Panc1 (cell line): Measurements from ENCODE around the gene PRPF19. TPM values are rescaled to one million over a fixed set of nuclear protein-coding genes. Genes with fewer than 3 reads are reported as not detected.
"Not testable (repeated sequence)": the region's sequence is repeated elsewhere in the genome, so short reads cannot be mapped to it uniquely, and the experiment has no call there.

ENCODE experiments used
- ATAC-seq: fragments of 200-7000 bp; cut with Tn5 transposase; 2 replicates; pipeline ENCODE4 v1.9.1; 2020; ENCODE audit warnings: mild to moderate bottlenecking, moderate library complexity
- BruUV-seq: library from RNA; stranded (reverse); fragments of 400-500 nt; replicated peaks from 2 replicates; lab custom pipeline; 2021; lab: Mats Ljungman, UMichigan
- CTCF ChIA-PET: fragments of 300-600 bp; sonication (Branson Sonifier 250); formaldehyde crosslinking; loops from one replicate; lab custom pipeline; 2022; ENCODE audit warnings: antibody characterized with exemption; lab: Charles Lee
- POLR2A ChIA-PET: fragments of 300-600 bp; sonication (Branson Sonifier 250); formaldehyde crosslinking; loops from one replicate; lab custom pipeline; 2022; ENCODE audit warnings: antibody characterized with exemption; lab: Charles Lee
- DNase-seq: peaks from one replicate; pipeline ENCODE4 v3.0.0-alpha.2; 2010; ENCODE audit warnings: low read depth, low spot score
- H3K27ac ChIP-seq: 2 replicates; pipeline ENCODE4 v1.5.1; 2011; ENCODE audit warnings: mild to moderate bottlenecking, low read length, inconsistent platforms
- H3K27me3 ChIP-seq: fragments of 200-500 bp; sonication (Bioruptor generic); 2 replicates; pipeline ENCODE4 v1.6.0; 2014; ENCODE audit warnings: low read length, inconsistent platforms; ENCODE audit not compliant: control insufficient read depth, insufficient read depth
- H3K36me3 ChIP-seq: fragments of 200-500 bp; sonication (Bioruptor generic); 2 replicates; pipeline ENCODE4 v1.5.1; 2014; ENCODE audit warnings: inconsistent platforms, mild to moderate bottlenecking, low read length, moderate library complexity; ENCODE audit not compliant: control insufficient read depth, insufficient read depth
- H3K4me1 ChIP-seq: 2 replicates; pipeline ENCODE4 v1.5.1; 2011; ENCODE audit warnings: inconsistent platforms, mild to moderate bottlenecking, low read length, moderate library complexity; ENCODE audit not compliant: control insufficient read depth, insufficient read depth
- H3K4me3 ChIP-seq, 2 experiments: 2 replicates each; pipeline ENCODE4 v1.5.1; 2011 to 2012; ENCODE audit warnings: low read depth in 2 of 2, low read length in 2 of 2, mild to moderate bottlenecking in 2 of 2, inconsistent platforms in 1 of 2, moderate library complexity in 1 of 2
- H3K9me3 ChIP-seq: fragments of 200-500 bp; sonication (Bioruptor generic); 2 replicates; pipeline ENCODE4 v1.5.1; 2014; ENCODE audit warnings: low read depth, mild to moderate bottlenecking, inconsistent platforms, low read length, moderate library complexity; ENCODE audit not compliant: control insufficient read depth, insufficient read depth
- CTCF ChIP-seq: fragments of 450-650 bp; IDR thresholded peaks from 2 replicates; pipeline ENCODE4 v1.5.1; 2017; ENCODE audit warnings: mild to moderate bottlenecking
- POLR2AphosphoS5 ChIP-seq: IDR thresholded peaks from 2 replicates; pipeline ENCODE4 v1.6.1; 2012; ENCODE audit warnings: mild to moderate bottlenecking, low read depth, low read length, moderate library complexity
- REST ChIP-seq, 2 experiments: IDR thresholded peaks; 2 replicates each; pipeline ENCODE4 v1.6.1; 2011 to 2012; ENCODE audit warnings: low read depth in 2 of 2, control low read depth in 1 of 2, low read length in 1 of 2, mild to moderate bottlenecking in 1 of 2, moderate library complexity in 1 of 2; ENCODE audit not compliant: insufficient read depth in 1 of 2
- SIN3A ChIP-seq: IDR thresholded peaks from 2 replicates; pipeline ENCODE4 v1.6.1; 2012; ENCODE audit warnings: low read depth, mild to moderate bottlenecking, low read length, moderate library complexity, borderline replicate concordance; ENCODE audit not compliant: insufficient read depth
- TCF7L2 ChIP-seq: IDR thresholded peaks from 2 replicates; pipeline ENCODE4 v1.6.1; 2011; ENCODE audit warnings: mild to moderate bottlenecking, low read depth, low read length, inconsistent platforms
- in situ Hi-C: cut with HindIII; loops from 2 replicates; pipeline ENCODE4 v1.10.0; 2016; ENCODE audit warnings: low sequenced_read_pairs, low pct_unique_long_range_greater_than_20kb
- intact Hi-C: fragments of 100-400 bp; cut with micrococcal nuclease; formaldehyde crosslinking; loops from one replicate; pipeline ENCODE4 v1.10.0; 2022; ENCODE audit not compliant: unreplicated experiment
- total RNA-seq: library from RNA; stranded (reverse); gene quantifications from one replicate; pipeline ENCODE4 v1.2.1, GENCODE V29; 2021; ENCODE audit not compliant: unreplicated experiment

Gene PRPF19
- total RNA-seq, 1 experiment from 2014 or later = 149 TPM

DNA sequence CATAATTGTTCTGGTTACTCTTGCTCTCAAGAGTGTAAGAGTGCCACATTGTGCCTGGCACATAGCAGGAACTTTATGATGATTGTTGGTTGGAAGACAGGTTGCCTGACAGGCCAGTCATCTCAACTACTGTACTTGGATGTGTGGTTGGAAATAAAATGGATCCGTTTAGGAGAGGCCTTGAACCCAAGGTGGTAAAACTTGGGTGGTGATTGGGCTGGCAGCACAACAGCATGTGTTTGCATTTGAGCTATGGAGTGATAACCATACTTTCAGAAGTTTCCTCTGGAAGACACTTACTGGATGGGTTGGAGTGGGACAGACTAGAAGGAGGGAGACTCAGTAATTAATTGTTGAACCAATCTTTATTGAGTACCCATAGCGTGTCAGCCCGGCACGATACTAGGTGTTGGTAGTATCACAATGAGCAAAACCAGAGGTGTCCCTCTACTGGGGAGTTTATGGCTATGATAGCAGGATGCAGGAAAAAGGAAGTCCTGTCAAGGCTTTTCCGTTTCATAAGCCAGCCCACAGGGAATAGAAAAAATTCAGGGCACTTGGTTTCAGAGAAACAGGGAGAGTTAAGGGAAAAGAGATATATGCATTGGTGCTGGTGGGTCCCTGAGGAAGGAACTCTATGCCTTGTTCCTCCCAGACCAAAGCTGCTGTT is 4.5 kb upstream of the PRPF19 start:
- Histone ChIP-seq H3K4me3 (no peak overlapping the region), H3K9me3 (no peaks in the 10 kb centered on the region), H3K36me3 (peaks cover 3% of the 10 kb centered on the region; the same call in 1 of the 2 replicates), H3K27me3 (0 out of 2 replicates have a peak, but pooled peaks cover 3% of the 10 kb centered on the region), H3K27ac (no peak overlapping the region), H3K4me1 (peaks cover 17% of the 10 kb centered on the region)
- in situ Hi-C loops = no loop called here
- no TSS peak for BruUV-seq
- no peak for TF ChIP-seq POLR2AphosphoS5
- TF ChIP-seq TCF7L2 = no peak
- no peak for TF ChIP-seq SIN3A
- TF ChIP-seq REST (IDR thresholded peaks at IDR 0.05; ENCODE audit: insufficient read depth in 1 of 2, low read depth in 2 of 2, low read length in 1 of 2) = no peak
- no peak for TF ChIP-seq CTCF
- POLR2A ChIA-PET = no interaction called here
- DNase-seq (no peak), ATAC-seq (no peak)
- CTCF ChIA-PET = no interaction called here
- intact Hi-C loops = no loop called here

GRCh38 chr11:60910281-60910687 is 3.9 kb upstream of the PRPF19 start:
- ChIA-PET CTCF (no interaction called here), POLR2A (no interaction called here)
- H3K27me3 ChIP-seq = 0 out of 2 replicates have a peak, but pooled peaks cover 3% of the 10 kb centered on the region
- no peak overlapping the region for H3K27ac ChIP-seq
- no peaks in the 10 kb centered on the region for H3K9me3 ChIP-seq
- in situ Hi-C loops (no loop called here), intact Hi-C loops (no loop called here)
- BruUV-seq = no TSS peak
- peaks cover 17% of the 10 kb centered on the region for H3K4me1 ChIP-seq
- peaks cover 3% of the 10 kb centered on the region; the same call in 1 of the 2 replicates for H3K36me3 ChIP-seq
- H3K4me3 ChIP-seq = no peak overlapping the region
- DNase-seq = no peak
- no peak for ATAC-seq
- TF ChIP-seq SIN3A (no peak), POLR2AphosphoS5 (no peak), TCF7L2 (no peak), CTCF (no peak), REST (IDR thresholded peaks at IDR 0.05; ENCODE audit: insufficient read depth in 1 of 2, low read depth in 2 of 2, low read length in 1 of 2) (no peak)

DNA sequence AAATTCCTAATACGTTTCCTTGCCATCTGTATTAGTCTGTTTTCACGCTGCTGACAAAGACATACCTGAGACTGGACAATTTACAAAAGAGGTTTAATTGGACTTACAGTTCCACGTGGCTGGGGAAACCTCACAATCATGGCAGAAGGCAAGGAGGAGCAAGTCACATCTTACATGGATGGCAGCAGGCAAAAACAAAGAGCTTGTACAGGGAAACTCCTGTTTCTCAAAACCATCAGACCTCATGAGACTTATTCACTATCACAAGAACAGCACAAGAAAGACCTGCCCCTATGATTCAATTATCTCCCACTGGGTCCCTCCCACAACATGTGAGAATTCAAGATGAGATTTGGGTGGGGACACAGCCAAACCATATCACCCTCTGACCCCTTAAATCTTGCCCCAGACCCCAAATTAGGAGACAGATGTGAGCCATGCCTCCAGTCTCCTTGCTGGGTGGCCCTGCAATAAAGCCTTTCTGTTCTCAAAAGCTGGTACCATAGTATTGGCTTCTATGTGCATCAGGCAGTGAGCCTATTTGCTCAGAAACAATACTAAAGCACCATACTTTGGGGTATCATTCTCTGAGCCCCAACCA is 3.4 kb upstream of the PRPF19 start:
- CTCF ChIA-PET, in situ Hi-C loops, H3K36me3 ChIP-seq, ATAC-seq, H3K27me3 ChIP-seq, intact Hi-C loops, H3K9me3 ChIP-seq, POLR2A ChIA-PET, H3K27ac ChIP-seq, BruUV-seq, H3K4me3 ChIP-seq, DNase-seq: not testable (repeated sequence)
- H3K4me1 ChIP-seq = peaks cover 17% of the 10 kb centered on the region
